G401 (cell line): ENCODE results near the gene LRFN2. TPM values are rescaled to one million over a fixed set of nuclear protein-coding genes. Genes with fewer than 3 reads are reported as not detected.
A peak's percentile ranks its signal among the peaks of the same experiment; 100 is the strongest.

ENCODE experiments used
- DNase-seq: peaks from one replicate; pipeline ENCODE4 v3.0.0-alpha.2; 2015; ENCODE audit warnings: low spot score
- in situ Hi-C: cut with HindIII; loops from 2 replicates; pipeline ENCODE4 v1.10.0; 2016; ENCODE audit warnings: low sequenced_read_pairs, mixed read lengths
- total RNA-seq: library from RNA; depleted of rRNA; stranded (reverse); fragments of >200 nt; shearing (Covaris generic); gene quantifications from 2 replicates; pipeline ENCODE4 v1.2.3, GENCODE V29; 2014

Gene LRFN2
- total RNA-seq, 1 experiment from 2014 or later, result not detected

DNA sequence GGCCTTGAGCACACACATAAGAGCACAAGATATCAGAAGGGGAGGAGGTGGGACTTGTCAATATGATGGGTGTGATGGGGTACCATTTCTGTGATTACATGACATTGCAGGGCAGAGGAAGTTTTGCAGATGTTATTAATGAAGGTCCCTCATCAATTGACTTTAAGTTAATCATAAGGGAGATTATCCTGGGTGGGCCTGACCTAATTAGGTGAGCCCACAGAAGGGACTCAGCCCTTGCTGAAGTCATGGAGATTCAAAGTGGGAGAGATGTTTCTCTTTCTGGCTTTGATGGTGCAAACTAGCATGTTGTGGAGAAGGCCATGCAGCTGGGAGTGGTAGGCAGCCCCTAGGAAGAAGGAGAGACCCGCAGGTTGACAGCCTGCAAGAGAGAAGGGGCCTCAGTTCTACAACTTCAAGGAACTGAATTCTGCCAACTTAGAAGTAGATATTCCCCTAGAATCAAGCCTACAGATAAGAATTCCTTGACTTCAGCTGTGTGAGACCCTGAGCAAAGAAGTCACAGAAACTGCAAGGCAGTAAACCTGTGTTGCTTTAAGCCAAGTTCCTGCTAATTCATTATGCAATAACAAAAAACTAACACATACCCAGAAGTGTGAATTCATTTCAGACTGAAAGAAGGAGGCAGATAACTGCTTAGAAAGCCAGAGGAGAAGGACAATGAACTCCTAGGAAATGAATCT is 131.3 kb downstream of the LRFN2 start:
- in situ Hi-C loops, result no loop called here
- DNase-seq, result no peak

DNA sequence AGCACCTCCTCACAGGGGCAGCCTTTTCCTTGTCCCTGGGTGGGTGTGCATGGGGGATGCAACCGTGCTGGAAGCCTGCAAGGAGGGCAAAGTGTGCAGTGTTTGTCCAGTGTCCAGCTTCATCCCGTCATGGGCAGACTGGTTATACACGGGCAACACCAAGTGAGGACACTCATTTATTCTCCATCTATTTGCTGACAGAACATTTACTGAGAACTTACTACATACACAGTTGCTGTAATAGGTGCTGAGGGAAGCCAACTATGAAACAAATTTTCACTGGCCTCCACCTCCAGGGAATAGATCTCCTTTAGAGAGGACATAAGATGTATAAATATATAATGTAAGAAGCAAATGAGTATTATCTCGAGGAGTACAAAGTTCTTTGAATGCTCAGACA is 136.7 kb downstream of the LRFN2 start:
- no peak for DNase-seq
- in situ Hi-C loops, result no loop called here

DNA sequence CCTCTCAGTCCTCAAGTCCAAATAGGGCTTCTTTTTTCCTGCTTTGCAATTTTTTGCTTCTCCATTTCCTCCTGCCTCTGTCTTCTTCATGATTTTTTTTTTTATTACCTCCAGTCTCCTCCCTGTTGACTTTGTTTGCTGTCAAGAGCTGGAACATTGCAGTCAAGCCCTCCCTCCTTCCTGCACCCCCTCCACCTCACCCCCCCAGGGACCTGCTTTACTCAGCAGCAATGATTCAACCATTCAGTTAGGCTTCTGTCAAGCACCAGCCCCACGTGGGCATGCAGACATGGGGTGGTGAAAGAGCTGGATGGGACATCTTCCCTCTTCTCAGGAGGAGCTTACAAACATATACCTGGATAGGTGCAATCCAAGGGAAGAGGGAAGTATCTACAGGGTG is 142.4 kb downstream of the LRFN2 start:
- in situ Hi-C loops, result no loop called here
- DNase-seq, result no peak

DNA sequence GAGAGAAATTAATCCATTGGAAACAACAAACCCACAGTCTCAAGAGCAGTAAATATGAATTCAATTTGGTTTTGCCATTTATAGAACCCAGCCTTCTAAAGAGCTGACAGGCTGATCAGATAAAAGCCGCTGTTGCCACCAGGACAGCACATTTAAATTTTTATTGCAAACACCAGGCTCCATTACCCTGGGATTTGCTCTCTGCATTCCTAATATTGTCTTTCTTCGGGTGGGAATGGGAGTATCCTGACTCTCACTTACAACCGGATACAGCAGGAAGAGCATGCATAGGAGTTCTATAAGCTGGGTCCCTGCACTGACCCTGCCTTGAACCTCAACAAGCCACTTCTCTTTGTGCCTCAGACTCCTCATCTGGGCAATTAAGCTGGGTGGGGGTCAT is 142.9 kb downstream of the LRFN2 start:
- no peak for DNase-seq
- in situ Hi-C loops, result no loop called here

DNA sequence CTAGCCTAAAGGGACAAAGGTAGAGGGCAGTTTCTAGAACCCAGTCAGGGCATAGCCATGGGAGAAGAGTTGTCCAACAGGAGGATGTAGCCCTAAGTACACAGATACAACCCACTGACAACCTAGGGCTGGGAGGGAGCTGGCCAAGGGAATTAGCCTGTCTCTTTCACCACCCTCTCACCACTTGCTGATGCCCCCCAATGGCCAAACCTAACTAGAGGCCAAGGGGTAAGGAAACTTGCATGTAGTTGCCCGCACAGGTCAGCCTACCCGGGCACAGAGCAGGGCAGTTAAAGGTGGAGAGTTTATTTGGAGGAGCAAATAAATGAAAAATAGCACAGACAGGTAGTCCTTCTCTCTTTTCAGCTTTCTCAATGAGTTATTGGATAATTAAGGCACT is 143.3 kb downstream of the LRFN2 start:
- in situ Hi-C loops, result no loop called here
- DNase-seq, result no peak

DNA sequence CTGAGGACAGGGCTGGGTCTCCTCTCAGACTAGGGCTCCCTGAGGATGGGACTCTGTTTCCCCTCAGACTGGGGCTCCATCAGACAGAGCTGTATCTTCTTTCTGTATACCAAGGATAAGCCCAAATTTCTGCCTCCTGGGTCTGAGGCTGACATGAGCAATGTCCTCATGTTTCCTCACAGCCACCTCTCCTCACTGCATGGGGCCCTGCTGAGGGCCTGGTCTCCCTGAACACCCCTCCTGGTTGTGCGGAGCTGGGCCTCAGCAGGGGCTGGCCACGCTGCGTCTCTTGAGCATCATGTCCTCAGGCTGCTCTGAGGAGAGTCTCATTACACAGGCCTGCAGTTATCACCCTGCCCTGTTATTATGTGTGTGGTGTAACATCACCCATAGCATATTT is 144.6 kb downstream of the LRFN2 start:
- in situ Hi-C loops, result no loop called here
- no peak for DNase-seq

DNA sequence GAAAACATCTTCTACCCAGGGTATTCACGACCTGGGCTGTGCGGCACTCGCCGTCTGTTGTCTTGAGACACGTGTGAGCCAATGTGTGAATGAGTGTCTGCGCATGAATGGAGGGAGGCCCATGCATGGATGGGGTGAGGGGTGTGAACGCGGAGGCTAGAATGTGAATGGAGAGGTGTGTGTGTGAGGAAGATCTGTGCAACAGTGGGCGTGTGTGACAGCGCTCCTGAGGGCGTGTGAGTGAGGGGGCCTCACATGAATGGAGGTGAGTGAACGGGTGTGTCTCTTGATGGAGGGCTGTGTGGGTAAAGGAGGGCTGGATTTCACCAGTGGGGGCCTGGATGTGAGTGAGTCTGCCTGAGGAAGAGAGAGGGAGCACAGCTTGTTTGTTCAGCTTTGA is 146.0 kb downstream of the LRFN2 start:
- in situ Hi-C loops, result no loop called here

DNA sequence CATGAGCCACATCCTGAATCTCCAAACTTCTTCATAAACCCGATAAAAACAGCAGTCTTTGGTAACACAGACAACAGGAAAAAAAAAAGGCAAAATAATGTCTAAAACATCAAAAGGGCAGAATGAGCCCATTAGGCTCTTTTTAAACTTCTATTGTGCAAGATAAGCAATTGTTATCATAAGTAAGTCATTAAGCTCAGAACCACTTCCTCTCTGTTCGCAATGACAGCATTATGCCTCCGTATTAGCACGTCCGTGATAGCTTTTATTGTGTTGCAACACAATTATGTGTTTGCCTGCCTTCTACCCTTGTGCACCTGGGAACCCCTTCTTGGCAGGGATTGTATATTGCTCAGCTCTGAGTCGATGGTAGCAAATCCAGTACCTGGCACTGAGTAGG is 147.1 kb downstream of the LRFN2 start:
- no peak for DNase-seq
- in situ Hi-C loops, result no loop called here

More for the DNA sequence above, 146.0 kb downstream of the LRFN2 start:
- DNase-seq, result no peak

DNA sequence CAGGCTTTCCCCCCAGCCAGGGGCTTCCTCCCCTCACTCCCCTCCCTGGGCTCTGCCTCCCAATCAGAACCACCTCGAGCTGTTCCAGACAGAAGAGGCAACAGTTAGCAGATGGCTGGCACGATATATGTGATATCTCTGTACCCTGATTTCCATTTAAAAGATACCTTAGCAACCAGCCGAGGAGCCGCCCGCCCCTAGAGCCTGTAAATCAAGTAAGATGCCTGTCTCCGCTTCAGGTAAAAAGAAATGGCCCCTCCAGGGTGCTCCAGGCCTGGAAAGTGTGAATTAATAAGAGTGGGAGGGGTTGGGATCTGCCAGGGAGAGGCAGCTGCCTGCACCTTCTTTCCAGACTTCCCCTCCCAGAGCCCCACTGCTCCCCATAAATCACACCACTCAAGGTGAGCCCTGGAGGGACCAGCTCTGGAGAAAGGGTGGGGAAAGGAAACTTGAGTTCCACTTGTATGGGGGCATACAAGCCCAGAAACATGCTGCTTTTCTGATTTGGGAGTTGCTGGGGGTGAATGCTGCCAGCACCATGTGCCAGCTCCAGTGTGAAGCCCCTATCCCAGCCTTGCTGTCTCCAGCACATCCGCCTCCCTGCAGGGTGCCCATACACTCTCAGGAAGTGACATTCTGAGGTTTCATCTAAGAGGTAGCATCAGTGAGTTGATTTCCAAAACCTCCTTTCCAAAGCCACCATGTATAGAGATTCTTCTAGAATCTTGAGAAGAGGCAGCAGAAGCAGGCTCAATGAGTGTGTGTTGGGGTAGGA is 148.0 kb downstream of the LRFN2 start:
- in situ Hi-C loops, result no loop called here
- no peak for DNase-seq

DNA sequence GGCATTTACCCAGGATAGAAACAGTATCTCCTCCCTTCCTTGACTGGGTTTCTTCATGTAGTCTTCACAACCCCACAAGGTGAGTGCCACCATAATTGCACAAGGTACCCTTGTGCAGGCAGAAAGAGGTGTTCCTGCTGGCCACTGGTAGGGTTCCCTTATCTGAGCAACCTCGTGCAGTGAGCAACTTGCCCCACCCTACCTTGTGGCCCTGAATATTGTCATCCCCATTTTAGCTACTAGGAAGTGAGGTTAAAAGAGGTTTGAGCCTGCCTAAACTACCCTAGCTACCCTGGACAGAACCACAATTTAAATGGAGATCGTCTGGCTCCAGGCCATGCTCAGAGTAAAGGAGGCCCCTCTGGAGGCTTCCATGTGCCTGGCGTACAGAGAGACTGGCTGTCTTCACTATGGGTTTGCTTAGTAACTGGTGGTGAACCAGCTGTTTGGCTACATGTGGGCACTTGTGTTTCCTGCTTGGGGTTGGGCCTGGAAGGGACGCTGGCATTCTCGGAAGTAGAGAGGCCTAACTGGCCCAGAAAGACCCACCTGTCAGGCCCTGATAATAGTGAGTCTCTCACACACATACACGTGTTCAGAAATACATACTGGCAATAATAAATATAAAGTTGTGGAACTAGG is 148.8 kb downstream of the LRFN2 start:
- in situ Hi-C loops, result no loop called here
- DNase-seq, result no peak

DNA sequence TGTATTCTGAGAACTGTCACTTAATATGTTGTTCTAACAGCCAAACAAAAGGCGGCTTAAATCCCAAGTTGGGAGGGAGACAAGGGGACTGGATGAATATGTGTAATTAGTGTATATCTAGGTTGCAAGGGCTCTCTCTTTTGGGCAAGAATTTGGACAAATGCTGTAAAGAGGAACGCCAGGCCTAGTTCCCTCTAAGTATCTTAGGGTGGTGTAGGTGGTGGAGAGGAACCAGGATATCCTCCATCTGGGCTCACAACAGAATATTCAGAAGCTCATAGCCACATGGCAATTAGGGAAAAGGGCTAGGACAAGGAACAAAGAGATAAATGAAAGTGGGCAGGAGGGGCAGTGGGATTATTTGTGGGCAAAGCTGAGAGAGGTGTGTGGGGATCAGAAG is 149.5 kb downstream of the LRFN2 start:
- no peak for DNase-seq
- in situ Hi-C loops, result no loop called here

DNA sequence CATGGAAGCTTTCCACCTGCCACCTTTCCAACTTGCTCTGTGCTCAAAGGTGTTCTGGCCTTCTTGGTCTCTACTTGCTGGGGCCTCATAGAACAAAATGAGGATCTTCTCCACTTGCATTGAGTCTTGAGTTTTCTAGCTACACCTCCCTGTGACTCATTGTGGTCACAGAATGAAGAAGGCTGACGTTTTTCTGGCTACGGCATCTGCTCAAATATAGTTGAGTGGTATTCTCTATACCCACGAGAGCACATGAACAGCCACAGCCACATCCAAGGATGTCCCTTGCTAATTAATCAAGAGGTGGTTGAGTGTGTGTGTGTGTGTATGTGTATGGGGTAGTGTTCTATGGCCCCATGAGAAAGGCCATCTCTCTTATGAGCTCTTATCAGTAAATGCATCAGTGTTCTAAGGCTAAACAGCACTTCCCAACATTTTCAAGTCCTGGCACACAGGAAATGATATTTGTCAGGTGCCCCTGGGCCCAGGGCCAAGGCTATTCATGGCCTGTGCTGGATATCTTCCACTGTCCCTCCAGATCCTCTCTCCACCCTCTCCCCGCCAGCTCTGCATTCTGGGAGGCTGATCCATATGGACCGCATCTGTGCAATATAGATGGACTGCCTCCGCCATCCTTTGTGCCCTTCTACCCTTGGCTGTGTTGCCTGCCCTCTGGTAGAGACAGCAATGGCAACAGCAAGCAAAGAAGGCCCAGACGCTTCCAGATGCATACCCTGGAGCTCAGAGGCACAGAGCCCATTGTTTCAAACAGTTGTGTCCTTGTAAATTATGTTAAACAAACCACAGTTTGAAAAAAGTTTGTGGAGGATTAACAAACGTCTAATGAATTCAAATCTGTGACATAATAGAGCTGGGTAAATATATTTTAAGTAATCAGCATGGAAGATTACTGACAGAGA is 150.2 kb downstream of the LRFN2 start:
- no peak for DNase-seq
- in situ Hi-C loops, result no loop called here

DNA sequence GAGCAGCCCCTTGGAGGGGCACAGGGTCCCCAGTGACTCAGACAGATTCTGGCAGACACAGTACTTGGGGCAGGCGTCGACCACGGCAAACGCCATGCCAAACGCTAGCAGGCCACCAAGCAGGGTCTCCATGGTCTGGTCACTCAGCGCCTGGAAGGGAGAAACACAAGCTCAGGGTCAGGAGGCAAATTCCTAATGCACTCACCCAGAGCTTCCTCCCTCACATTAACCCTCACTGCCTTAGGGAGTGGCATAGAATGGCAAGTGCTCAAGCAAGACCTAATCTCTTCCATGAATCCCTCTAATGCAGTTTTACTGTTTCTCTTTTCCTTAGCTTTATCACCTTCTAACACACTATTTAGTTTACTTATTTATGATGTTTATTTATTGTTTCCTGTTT is 154.2 kb downstream of the LRFN2 start:
- no peak for DNase-seq
- in situ Hi-C loops, result no loop called here

DNA sequence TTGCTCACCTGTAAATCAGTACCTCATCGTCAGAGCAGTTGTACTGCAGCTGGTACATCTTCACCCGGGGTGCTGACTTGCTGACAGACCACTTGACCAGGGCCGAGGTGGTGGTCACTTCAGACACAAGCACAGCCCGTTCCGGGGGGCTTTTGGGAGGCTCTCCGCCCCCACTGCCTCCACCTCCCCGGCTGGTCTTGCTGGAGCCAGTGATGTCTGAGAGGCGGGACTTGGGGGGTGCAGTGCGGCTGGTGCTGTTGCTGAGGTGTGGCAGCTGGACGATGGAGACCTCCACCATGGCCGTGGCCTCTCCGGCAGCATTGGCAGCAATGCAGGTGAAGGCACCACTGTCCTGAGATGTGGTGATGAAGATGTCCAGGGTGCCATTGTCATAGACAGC is 155.5 kb downstream of the LRFN2 start:
- DNase-seq, result no peak
- in situ Hi-C loops, result no loop called here

DNA sequence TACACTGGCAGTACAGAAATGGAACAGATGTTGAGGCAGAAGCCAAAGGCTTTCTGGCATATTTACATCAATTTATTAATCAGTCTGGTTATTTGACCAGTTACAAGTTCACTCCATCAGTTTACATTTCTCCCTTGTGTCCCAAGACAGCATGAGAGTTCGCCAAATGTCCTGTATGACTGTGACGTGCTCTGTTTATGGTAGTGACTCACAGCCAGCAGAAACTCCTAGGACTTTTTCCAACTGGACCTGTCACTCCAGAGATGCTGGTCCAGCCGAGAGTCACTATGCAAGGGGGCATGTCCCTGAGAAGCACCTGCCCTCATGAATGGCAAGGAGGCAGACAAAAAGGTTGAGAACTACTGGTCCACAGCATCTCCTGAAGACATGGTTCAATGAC is 160.0 kb downstream of the LRFN2 start:
- in situ Hi-C loops, result no loop called here
- no peak for DNase-seq

DNA sequence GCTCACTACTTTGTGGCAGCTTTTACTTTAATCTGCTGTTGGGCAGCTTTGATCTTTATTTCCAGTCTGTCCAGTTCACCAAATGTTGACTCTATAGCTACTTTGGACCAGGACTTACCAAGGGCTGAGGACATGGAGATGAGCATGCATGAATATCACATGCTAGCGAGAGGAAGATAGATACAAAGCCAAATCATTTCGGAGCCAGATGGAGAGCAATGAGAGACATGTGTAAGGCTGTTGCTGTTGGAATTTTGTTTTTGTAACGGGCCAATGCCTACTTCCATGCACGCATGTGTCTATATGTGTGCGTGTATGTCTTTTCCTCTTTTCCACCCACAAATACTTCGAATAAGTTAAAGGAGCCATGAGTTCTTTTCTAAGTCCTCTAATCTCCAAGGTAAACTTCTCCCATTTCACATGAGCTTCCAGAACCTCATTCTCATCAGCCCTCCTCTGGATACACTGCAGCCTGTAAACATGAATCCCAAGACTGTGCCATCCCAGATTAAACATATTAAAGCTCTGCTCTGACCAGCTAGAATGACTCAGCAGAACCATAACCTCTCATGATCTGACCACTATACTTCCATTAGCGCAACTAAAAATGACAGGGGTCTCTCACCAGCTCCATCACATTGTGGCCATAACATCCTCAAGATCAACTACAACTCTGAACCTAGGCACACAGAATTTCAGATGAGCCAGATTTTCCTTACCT is 160.7 kb downstream of the LRFN2 start:
- in situ Hi-C loops, result no loop called here
- peak; percentile 74 for DNase-seq

DNA sequence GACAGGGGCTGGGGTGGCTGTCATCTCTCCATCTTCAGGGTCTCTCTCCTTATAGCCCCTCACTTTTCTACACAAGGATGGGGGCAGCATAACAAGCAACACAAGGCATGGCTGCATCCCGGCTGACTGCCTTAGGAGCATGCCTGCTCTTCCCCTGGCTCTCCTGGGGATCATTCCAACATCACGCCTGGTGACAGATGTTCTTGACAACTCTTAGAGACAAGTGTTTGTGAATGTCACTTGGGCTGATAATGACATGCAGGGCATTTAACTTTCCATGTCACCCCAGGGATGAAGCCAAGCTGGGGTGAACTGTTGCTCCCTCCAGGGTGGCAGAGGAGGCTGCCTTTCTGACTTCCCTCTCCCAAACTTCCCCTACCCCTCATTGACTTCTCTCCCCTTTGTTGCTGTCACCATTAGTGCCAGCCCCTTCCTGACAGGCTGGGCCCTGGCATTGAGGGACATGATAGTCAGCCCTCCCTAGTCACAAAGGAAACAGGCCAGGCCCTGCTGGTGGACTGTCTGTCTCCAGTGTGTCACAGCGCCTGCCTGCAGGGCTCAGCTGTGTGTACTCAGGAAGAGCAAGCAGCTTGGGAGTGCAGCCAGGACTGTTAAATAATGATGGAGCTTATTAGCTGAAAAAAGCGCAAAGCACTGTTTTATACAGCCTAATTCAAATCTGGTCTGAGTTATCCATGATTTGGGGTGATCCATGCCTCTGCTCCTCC is 161.8 kb downstream of the LRFN2 start:
- in situ Hi-C loops, result no loop called here
- DNase-seq, result peak; percentile 94

DNA sequence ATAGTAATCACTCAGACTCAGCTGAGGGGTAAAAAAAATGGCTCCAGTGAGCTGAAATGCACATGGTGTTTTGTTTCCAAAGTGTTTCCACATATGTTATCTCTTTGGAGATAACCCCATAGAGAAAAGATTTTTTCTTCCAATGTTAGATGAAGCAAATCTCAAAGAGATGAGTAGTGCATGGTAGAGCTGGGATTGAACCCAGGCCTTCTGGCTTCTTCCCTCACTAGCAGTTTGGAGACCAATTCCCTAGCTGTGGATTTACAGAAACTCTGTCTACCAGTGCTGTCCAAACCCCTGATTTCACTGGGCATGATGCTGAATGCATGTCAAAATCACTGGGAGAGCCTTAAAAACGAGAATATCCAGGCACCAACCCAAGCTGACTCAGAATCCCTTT is 165.1 kb downstream of the LRFN2 start:
- in situ Hi-C loops, result no loop called here
- no peak for DNase-seq
